Measurements from ENCODE around the gene EPHB1. TPM values are rescaled to one million over a fixed set of nuclear protein-coding genes. Genes with fewer than 3 reads are reported as not detected.

The EPHB1 gene
- total and polyA plus RNA-seq, 2 donors (not counting 3 experiments of a cell fraction or from before 2014, with no cell fraction given), result 1.3 to 5.2 TPM

DNA sequence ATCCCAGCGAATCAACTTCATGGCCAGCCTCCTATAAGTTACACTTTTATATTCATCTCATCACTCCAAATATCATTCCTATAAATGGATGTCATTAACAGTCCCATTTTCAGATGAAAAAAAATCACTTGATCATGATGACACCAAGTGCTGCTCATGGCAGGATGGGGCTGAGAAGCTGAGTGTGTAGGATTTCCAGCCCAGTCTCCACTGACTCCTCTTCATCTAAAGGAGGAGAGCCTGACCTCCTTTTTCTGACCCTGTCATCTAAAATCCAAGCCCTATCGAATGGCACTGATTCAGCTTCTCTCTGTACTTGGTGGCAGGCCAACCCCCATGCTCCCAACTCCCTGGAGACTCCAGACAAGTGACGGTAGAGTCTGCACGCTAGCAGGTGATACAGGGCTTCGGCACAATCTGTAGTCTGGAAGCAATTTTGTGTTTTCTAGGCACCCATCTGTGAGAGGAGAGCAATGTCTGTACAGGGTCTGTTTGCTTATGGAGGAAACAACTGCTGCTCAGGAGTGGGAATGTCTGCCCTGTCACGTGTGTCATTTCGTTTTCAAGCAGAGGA is 103.2 kb downstream of the EPHB1 start:
- dilution Hi-C loops (cut with MboI; ENCODE audit: extremely low pct_ligation_motif_present, low sequenced_read_pairs) (no loop called here), intact Hi-C loops (cut with micrococcal nuclease) (loop anchor here (2.0 kb wide), 1 partner anchor 103 kb away; the partner anchor contains the start of gene EPHB1)
- Histone ChIP-seq H2AFZ (ENCODE audit: low read depth, low read length) (no peak overlapping the region), H3K9me1 (replicated peaks; ENCODE audit: control insufficient read depth, extremely low read depth, insufficient read depth, low read length) (no peaks in the 10 kb centered on the region), H3K4me1 (ENCODE audit: control insufficient read depth, extremely low read depth, insufficient read depth, low read length) (no peaks in the 10 kb centered on the region), H3K79me2 (ENCODE audit: control insufficient read depth, insufficient read depth, low read length) (no peaks in the 10 kb centered on the region), H4K20me1 (replicated peaks; ENCODE audit: control insufficient read depth, extremely low read depth, insufficient read depth, low read length) (no peaks in the 10 kb centered on the region), H3K27me3 (ENCODE audit: control insufficient read depth in 2 of 2, insufficient read depth in 2 of 2, low read length in 2 of 2) (no peaks in the 10 kb centered on the region), H3K4me2 (ENCODE audit: insufficient read depth, low read length) (no peak overlapping the region), H3K9ac (replicated peaks; ENCODE audit: extremely low read depth, insufficient read depth, low read length) (no peak overlapping the region), H3K9me3 (replicated peaks; ENCODE audit: control insufficient read depth, insufficient read depth, low read length) (no peaks in the 10 kb centered on the region), H3K4me3 (replicated peaks in 1 of 3; ENCODE audit: insufficient read depth in 1 of 3, low read depth in 1 of 3, low read length in 3 of 3) (no peak overlapping the region), H3K36me3 (ENCODE audit: control insufficient read depth in 2 of 2, extremely low read depth in 1 of 2, insufficient read depth in 2 of 2, low read length in 2 of 2) (no peaks in the 10 kb centered on the region), H3K27ac (ENCODE audit: insufficient read depth, low read depth, low read length) (no peak overlapping the region)
- DNase-seq (ENCODE audit: low read depth, low spot score) (no peak), FAIRE-seq (no peak)
- CTCF ChIA-PET, result interaction anchor here (2.2 kb wide), 1 partner anchor 103 kb away, joined by 8 read pairs; the partner anchor contains the start of gene EPHB1
- TF ChIP-seq EZH2 (IDR thresholded peaks at IDR 0.05; ENCODE audit: borderline replicate concordance, low read depth, low read length, severe bottlenecking) (no peak), JUN (IDR thresholded peaks at IDR 0.05; ENCODE audit: borderline replicate concordance, insufficient read depth, insufficient read length, low read depth) (no peak), POLR2A (IDR thresholded peaks at IDR 0.05; ENCODE audit: low read depth, low read length) (no peak), FOS (IDR thresholded peaks at IDR 0.05; ENCODE audit: borderline replicate concordance, insufficient read depth, low read length) (no peak), MYC (IDR thresholded peaks at IDR 0.05; ENCODE audit: low read depth, low read length) (no peak)
- BruUV-seq (replicated peaks), result no TSS peak
- POLR2A ChIA-PET, result no interaction called here

GRCh38 chr3:134899786-134900185 is 104.7 kb downstream of the EPHB1 start:
- TF ChIP-seq EZH2 (IDR thresholded peaks at IDR 0.05; ENCODE audit: borderline replicate concordance, low read depth, low read length, severe bottlenecking) (no peak), JUN (IDR thresholded peaks at IDR 0.05; ENCODE audit: borderline replicate concordance, insufficient read depth, insufficient read length, low read depth) (no peak), MAX (IDR thresholded peaks at IDR 0.05; ENCODE audit: insufficient read depth, insufficient read length) (no peak), POLR2A (IDR thresholded peaks at IDR 0.05; ENCODE audit: low read depth, low read length) (no peak), POLR2AphosphoS5 (IDR thresholded peaks at IDR 0.05; ENCODE audit: insufficient read depth, low read depth, low read length) (no peak), GATA2 (IDR thresholded peaks at IDR 0.05; ENCODE audit: insufficient read depth, insufficient read length, low read depth, low read length) (no peak), FOS (IDR thresholded peaks at IDR 0.05; ENCODE audit: borderline replicate concordance, insufficient read depth, low read length) (no peak), MYC (IDR thresholded peaks at IDR 0.05; ENCODE audit: low read depth, low read length) (no peak)
- TF ChIP-seq, protein P1, sequence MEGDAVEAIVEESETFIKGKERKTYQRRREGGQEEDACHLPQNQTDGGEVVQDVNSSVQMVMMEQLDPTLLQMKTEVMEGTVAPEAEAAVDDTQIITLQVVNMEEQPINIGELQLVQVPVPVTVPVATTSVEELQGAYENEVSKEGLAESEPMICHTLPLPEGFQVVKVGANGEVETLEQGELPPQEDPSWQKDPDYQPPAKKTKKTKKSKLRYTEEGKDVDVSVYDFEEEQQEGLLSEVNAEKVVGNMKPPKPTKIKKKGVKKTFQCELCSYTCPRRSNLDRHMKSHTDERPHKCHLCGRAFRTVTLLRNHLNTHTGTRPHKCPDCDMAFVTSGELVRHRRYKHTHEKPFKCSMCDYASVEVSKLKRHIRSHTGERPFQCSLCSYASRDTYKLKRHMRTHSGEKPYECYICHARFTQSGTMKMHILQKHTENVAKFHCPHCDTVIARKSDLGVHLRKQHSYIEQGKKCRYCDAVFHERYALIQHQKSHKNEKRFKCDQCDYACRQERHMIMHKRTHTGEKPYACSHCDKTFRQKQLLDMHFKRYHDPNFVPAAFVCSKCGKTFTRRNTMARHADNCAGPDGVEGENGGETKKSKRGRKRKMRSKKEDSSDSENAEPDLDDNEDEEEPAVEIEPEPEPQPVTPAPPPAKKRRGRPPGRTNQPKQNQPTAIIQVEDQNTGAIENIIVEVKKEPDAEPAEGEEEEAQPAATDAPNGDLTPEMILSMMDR (IDR thresholded peaks at IDR 0.05; ENCODE audit: extremely low read depth in 1 of 2, insufficient read depth in 1 of 2, low read depth in 1 of 2, low read length in 2 of 2), result no peak
- Histone ChIP-seq H2AFZ (ENCODE audit: low read depth, low read length) (no peak overlapping the region), H3K27ac (ENCODE audit: insufficient read depth, low read depth, low read length) (no peak overlapping the region), H4K20me1 (replicated peaks; ENCODE audit: control insufficient read depth, extremely low read depth, insufficient read depth, low read length) (no peaks in the 10 kb centered on the region), H3K36me3 (ENCODE audit: control insufficient read depth in 2 of 2, extremely low read depth in 1 of 2, insufficient read depth in 2 of 2, low read length in 2 of 2) (no peaks in the 10 kb centered on the region), H3K9me1 (replicated peaks; ENCODE audit: control insufficient read depth, extremely low read depth, insufficient read depth, low read length) (no peaks in the 10 kb centered on the region), H3K4me2 (ENCODE audit: insufficient read depth, low read length) (no peak overlapping the region), H3K9ac (replicated peaks; ENCODE audit: extremely low read depth, insufficient read depth, low read length) (no peak overlapping the region), H3K27me3 (ENCODE audit: control insufficient read depth in 2 of 2, insufficient read depth in 2 of 2, low read length in 2 of 2) (no peaks in the 10 kb centered on the region), H3K79me2 (ENCODE audit: control insufficient read depth, insufficient read depth, low read length) (no peaks in the 10 kb centered on the region), H3K4me3 (replicated peaks in 1 of 3; ENCODE audit: insufficient read depth in 1 of 3, low read depth in 1 of 3, low read length in 3 of 3) (no peak overlapping the region), H3K9me3 (replicated peaks; ENCODE audit: control insufficient read depth, insufficient read depth, low read length) (no peaks in the 10 kb centered on the region), H3K4me1 (ENCODE audit: control insufficient read depth, extremely low read depth, insufficient read depth, low read length) (no peaks in the 10 kb centered on the region)
- POLR2A ChIA-PET, result no interaction called here
- no TSS peak for BruUV-seq (replicated peaks)
- dilution Hi-C loops (cut with MboI; ENCODE audit: extremely low pct_ligation_motif_present, low sequenced_read_pairs) (no loop called here), intact Hi-C loops (cut with micrococcal nuclease) (loop anchor here (2.0 kb wide), 1 partner anchor 105 kb away; the partner anchor contains the start of gene EPHB1)
- no peak for FAIRE-seq
- no peak for DNase-seq (ENCODE audit: low read depth, low spot score)
- CTCF ChIA-PET, result no interaction called here
